Transverse colon (tissue), 4 donors: ENCODE data around the gene SRPX2. TPM values are rescaled to one million over a fixed set of nuclear protein-coding genes. Genes with fewer than 3 reads are reported as not detected.

Experiments used
- DNase-seq: peaks from one replicate; pipeline ENCODE4 v3.0.0-alpha.2; 2019
- H3K27ac ChIP-seq, 4 donors: fragments of 200-600 bp; sonication (generic); 2 replicates each; pipeline ENCODE4 v1.5.1; 2016 to 2018; ENCODE audit warnings: inconsistent platforms in 4 of 4
- H3K27me3 ChIP-seq: fragments of 200-600 bp; sonication (generic); 2 replicates; pipeline ENCODE4 v1.5.1; 2017; ENCODE audit warnings: inconsistent platforms
- H3K36me3 ChIP-seq, 4 donors: fragments of 200-600 bp; sonication (generic); 2 replicates each; pipeline ENCODE4 v1.5.1; 2017 to 2019; ENCODE audit warnings: inconsistent platforms in 4 of 4
- H3K4me1 ChIP-seq, 4 donors: fragments of 200-600 bp; sonication (generic); 2 replicates each; pipeline ENCODE4 v1.5.1; 2017 to 2020; ENCODE audit warnings: inconsistent platforms in 4 of 4
- H3K4me3 ChIP-seq, 4 donors: fragments of 200-600 bp; sonication (generic); 1 replicate in 1 of 4; 2 replicates in 3 of 4; pipeline versions ENCODE4 v1.5.1 to v1.6.1; 2017 to 2019; ENCODE audit warnings: inconsistent platforms in 4 of 4
- H3K9me3 ChIP-seq, 2 donors: fragments of 200-600 bp; sonication (generic); 2 replicates each; pipeline ENCODE4 v1.5.1; 2017 to 2019; ENCODE audit warnings: inconsistent platforms in 2 of 2
- EP300 ChIP-seq: sonication (generic); formaldehyde crosslinking; IDR thresholded peaks from one replicate; pipeline ENCODE4 v1.6.1; 2017; ENCODE audit warnings: antibody characterized with exemption, low read depth
- POLR2A ChIP-seq: fragments of 450-650 bp; IDR thresholded peaks from one replicate; pipeline ENCODE4 v1.6.1; 2016; ENCODE audit warnings: antibody characterized with exemption, mild to moderate bottlenecking, moderate library complexity
- POLR2AphosphoS5 ChIP-seq, 3 donors: sonication (generic); formaldehyde crosslinking; IDR thresholded peaks; one replicate each; pipeline ENCODE4 v1.6.1; 2016; ENCODE audit warnings: antibody characterized with exemption in 3 of 3
- WGBS, 2 donors: methylation state at CpG; one replicate each; pipeline ENCODE4 v1.1.5; 2018; ENCODE audit warnings: low coverage in 1 of 2; 5-methylcytosine and 5-hydroxymethylcytosine counted together
- in situ Hi-C, 4 donors: fragments of 200-750 bp; cut with MboI; loops; one replicate each; pipeline versions ENCODE4 v1.15.0 to v1.15.1; 2017; ENCODE audit warnings: low sequenced_read_pairs in 3 of 4, low pct_ligation_motif_present in 1 of 4, low pct_unique_long_range_greater_than_20kb in 1 of 4
- intact Hi-C: fragments of 100-400 bp; cut with DNase I; formaldehyde crosslinking; loops from one replicate; pipeline ENCODE4 v1.15.1; 2023; ENCODE audit warnings: low total_unique reads
- total RNA-seq, 4 donors: library from RNA; depleted of rRNA; stranded (reverse); fragments of >200 nt; gene quantifications; one replicate each; pipeline ENCODE4 v1.1.0, GENCODE V29; 2016
- TF ChIP-seq, protein P1 (sequence below), 5 experiments: fragments of 200-600 bp in 3 of 5; fragments of 450-650 bp in 2 of 5; sonication (generic) in 3 of 5; IDR thresholded peaks; 1 replicate in 2 of 5; 2 replicates in 3 of 5; pipeline ENCODE4 v1.5.1; 2016 to 2017; ENCODE audit warnings: antibody characterized with exemption in 5 of 5, inconsistent platforms in 3 of 5, mild to moderate bottlenecking in 2 of 5, moderate library complexity in 1 of 5

Gene SRPX2
- total RNA-seq, 4 donors from 2014 or later, result 9.3 to 72.2 (median 13.1) TPM

DNA sequence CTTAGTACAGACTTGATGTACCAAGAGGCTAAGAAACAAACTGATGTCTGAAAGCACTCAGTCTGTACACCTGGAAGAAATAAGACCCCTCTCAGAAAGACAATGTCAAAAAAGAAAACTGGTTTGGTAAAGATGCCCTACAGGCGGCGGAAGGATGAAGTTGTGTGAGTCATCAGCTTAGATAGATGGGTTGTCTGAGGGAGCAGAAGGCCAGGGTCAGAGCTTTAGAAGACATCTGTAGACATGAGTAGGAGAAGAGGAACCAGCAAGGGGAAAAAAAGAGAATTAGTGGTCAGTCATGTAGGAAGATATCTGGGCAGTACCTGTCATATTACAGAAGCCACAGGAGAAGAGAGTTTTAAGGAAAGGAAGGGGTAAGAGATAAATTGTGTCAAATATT, 8.3 kb downstream of the SRPX2 start:
- intact Hi-C loops, result no loop called here
- Histone ChIP-seq H3K36me3 (no peaks in the 10 kb centered on the region), H3K27ac (no peak overlapping the region), H3K9me3 (no peaks in the 10 kb centered on the region), H3K4me1 (peaks cover 0 to 43% (median 11%) of the 10 kb centered on the region in 4 donors), H3K4me3 (no peak overlapping the region), H3K27me3 (no peaks in the 10 kb centered on the region)
- no peak for TF ChIP-seq POLR2AphosphoS5 (IDR thresholded peaks at IDR 0.05)
- TF ChIP-seq POLR2A, result no peak
- TF ChIP-seq, protein P1, sequence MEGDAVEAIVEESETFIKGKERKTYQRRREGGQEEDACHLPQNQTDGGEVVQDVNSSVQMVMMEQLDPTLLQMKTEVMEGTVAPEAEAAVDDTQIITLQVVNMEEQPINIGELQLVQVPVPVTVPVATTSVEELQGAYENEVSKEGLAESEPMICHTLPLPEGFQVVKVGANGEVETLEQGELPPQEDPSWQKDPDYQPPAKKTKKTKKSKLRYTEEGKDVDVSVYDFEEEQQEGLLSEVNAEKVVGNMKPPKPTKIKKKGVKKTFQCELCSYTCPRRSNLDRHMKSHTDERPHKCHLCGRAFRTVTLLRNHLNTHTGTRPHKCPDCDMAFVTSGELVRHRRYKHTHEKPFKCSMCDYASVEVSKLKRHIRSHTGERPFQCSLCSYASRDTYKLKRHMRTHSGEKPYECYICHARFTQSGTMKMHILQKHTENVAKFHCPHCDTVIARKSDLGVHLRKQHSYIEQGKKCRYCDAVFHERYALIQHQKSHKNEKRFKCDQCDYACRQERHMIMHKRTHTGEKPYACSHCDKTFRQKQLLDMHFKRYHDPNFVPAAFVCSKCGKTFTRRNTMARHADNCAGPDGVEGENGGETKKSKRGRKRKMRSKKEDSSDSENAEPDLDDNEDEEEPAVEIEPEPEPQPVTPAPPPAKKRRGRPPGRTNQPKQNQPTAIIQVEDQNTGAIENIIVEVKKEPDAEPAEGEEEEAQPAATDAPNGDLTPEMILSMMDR (IDR thresholded peaks at IDR 0.05), result no peak
- TF ChIP-seq EP300, result no peak
- WGBS, 2 donors, result 77 to 86% methylated on average over 2 of the region's 2 CpGs
- in situ Hi-C loops, result no loop called here
- DNase-seq, result no peak

DNA sequence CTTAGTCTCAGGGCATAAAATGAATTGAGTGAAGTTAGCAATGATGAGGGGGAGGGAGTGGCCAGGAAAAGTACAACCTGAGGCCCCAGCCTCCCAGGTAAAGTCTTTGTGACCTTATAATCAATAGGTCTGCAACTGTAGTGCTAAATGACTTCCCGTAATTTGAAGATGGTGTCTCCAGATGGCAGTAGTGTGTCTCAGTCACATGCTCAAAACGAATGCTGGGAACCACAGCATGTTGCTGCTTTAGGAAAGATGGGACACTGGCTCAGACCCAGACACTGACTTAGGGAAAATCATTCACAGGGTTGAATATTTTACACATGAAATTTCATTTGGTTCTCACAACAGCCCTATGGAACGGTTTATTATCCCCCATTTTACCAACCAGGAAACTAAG, 10.3 kb downstream of the SRPX2 start:
- 17% methylated on average over 3 of the region's 3 CpGs; no CpG with 5 or more reads in 1 of the 2 donors for WGBS, 2 donors
- Histone ChIP-seq H3K27ac (peak overlapping the region in 2 of 4 donors; percentile 14 to 23), H3K9me3 (no peaks in the 10 kb centered on the region), H3K4me1 (peaks cover 0 to 27% (median 4%) of the 10 kb centered on the region in 4 donors), H3K4me3 (no peak overlapping the region), H3K36me3 (no peaks in the 10 kb centered on the region), H3K27me3 (no peaks in the 10 kb centered on the region)
- DNase-seq, result no peak
- intact Hi-C loops, result no loop called here
- in situ Hi-C loops, result no loop called here
- TF ChIP-seq, protein P1 (IDR thresholded peaks at IDR 0.05), result peak in 1 of 5 experiments; percentile 21
- TF ChIP-seq EP300, result no peak

DNA sequence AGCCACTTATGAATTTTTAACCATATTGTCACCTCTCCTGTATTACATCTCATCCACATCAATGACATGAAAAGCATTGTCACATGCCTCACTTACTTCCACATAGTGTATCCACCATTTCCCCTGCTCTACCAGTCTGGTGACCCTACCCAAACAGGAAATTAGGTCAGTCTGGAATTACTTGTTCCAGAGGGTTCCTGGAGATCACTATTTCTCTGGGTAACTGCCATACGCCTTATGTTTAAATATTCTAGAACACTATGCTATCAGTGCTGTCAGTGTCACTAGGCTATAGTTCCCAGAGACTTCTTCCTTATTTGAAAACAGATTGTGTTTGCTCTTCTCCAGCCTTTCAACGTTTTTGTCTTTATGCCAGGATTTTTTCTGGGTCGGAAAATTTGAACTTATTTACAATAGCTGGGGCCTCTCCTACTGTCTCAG, 15.0 kb downstream of the SRPX2 start:
- intact Hi-C loops (no loop called here), in situ Hi-C loops (no loop called here)
- Histone ChIP-seq H3K36me3 (no peaks in the 10 kb centered on the region), H3K4me3 (no peak overlapping the region), H3K4me1 (peaks cover 0 to 26% (median 4%) of the 10 kb centered on the region in 4 donors), H3K27ac (peak overlapping the region; percentile 67 to 77 (median 75)), H3K27me3 (no peaks in the 10 kb centered on the region), H3K9me3 (no peaks in the 10 kb centered on the region)
- no peak for TF ChIP-seq POLR2A
- peak in 1 of 3 donors; percentile 20 for TF ChIP-seq POLR2AphosphoS5 (IDR thresholded peaks at IDR 0.05)
- no peak for TF ChIP-seq EP300
- TF ChIP-seq, protein P1 (IDR thresholded peaks at IDR 0.05), result no peak
- WGBS, 2 donors, result 14% methylated on average over 3 of the region's 3 CpGs; no CpG with 5 or more reads in 1 of the 2 donors
- no peak for DNase-seq

DNA sequence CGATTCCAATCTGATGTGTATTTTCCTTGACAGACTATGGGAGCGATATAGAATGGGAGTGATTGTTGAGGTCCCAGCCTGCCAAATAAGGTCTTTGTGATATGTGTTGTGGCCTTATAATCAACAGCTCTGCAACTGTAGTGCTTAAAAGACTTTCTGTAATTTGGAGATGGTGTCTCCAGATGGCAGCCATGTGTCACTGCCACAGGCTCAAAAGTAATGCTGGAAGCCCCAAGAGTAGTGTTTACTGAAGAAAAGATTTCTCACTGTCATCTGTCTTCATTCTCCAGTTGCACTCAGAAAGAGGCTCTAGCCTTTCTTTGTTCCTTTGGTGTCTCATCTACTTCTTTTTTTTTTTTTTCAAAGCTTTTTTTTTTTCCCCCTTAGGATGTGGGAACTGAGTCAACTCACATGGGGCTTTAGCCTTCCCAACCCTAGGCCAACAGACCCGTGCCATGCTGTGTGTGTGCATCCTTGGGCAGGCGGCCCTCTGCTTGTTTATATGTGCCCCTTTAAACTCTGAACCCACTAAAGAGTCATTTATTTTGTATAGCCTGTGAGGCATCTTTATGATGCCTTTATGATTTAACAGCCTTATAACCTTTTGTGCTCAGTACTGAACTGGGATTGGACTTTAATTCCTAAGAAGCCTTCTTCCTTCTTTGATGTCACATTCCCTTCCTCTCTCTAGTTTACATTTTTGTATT, 15.6 kb downstream of the SRPX2 start:
- peak overlapping the region; percentile 67 to 77 (median 75) for H3K27ac ChIP-seq
- intact Hi-C loops, result no loop called here
- no peaks in the 10 kb centered on the region for H3K36me3 ChIP-seq
- H3K9me3 ChIP-seq, result no peaks in the 10 kb centered on the region
- peak; percentile 28 for DNase-seq
- peaks cover 0 to 22% (median 4%) of the 10 kb centered on the region in 4 donors for H3K4me1 ChIP-seq
- H3K27me3 ChIP-seq, result no peaks in the 10 kb centered on the region
- 40% methylated on average over 4 of the region's 4 CpGs; no CpG with 5 or more reads in 1 of the 2 donors for WGBS, 2 donors
- no peak overlapping the region for H3K4me3 ChIP-seq
- TF ChIP-seq EP300 (no peak), POLR2AphosphoS5 (IDR thresholded peaks at IDR 0.05) (peak in 1 of 3 donors; percentile 13)
- in situ Hi-C loops, result no loop called here
